Measurements from ENCODE around the gene FMNL2.
"Not testable (repeated sequence)": the region's sequence is repeated elsewhere in the genome, so short reads cannot be mapped to it uniquely, and the experiment has no call there.

Gene FMNL2

DNA sequence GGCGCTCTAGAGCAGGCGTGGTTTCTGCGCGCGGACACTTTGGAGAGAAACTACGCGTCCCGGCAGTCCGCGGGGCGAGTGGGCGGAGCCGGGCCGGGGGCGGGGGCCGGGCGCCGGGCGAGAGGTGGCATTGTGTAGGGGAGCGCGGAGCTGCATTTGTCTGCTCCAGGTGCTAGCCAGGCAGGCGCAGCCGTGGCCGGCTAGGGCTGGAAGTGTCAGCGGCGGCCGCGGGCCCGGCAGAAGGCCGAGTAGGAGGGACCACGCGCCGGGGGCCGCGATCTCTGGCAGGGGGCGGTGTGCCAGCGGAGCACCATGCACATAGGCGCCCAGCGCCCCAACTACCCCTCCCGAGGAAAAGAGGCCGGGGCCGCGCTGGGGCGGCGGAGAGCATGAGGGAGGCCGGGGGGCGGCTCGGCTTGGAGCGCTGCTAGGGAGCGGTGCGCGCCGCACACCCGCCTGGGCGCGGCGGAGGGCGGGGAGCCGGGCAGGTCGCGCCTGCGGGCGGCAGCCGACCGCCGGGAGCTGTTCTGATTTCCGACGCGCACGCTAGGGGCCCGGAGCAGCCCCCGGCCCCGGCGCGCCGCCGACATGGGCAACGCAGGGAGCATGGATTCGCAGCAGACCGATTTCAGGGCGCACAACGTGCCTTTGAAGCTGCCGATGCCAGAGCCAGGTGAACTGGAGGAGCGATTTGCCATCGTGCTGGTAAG lies at the start of gene FMNL2:
TSS of gene FMNL2 (plus strand) at position 159 of the 710 bp plus-strand sequence.
- peak; percentile 77 to 95 (median 90) for DNase-seq
- intact Hi-C loops (cut with DNase I): loop anchor here (5.0 to 10.0 kb wide), 5 partner anchors 67 to 382 kb away; partner anchors contain the start of genes ARL6IP6 and PRPF40A

DNA sequence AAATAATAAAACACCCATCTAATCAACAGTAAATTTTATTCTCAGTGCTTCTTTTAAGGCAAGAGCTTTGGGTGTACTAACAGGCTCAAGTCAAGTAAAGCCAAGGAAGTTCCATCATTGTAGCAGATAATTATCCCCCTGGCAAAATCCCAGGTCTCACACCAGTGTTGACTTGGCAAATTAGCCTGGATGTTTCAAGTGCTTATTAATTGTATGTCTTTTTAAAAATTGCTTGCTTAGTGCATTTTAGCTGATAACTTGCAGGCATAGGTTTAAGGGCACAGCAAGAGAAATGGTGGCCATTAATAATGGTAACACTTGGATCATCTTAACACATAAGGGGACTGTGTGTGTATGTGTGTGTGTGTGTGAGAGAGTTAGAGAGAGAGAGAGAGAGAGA lies 42.0 kb upstream of the FMNL2 start:
- intact Hi-C loops (cut with DNase I): no loop called here
- DNase-seq: no peak

DNA sequence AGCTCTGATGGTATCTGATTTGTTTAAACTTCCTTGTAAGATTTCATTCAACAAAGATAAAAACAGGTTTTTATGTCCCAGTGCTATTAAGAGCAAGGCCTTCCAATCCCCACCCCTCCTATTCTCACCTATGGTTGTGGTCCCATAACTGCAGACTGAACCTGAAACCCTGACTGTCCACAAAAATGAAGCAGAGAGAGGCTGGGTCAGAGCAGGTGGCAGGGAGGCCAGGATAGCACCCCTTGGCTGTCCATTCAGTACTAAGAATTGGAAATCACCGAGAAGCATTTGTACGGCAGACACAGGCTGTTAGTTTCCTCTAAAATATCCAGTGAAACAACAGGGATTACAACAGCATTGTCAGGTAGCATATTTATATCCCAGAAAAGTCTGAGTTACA lies 37.3 kb upstream of the FMNL2 start:
- DNase-seq: no peak
- intact Hi-C loops (cut with DNase I): no loop called here

DNA sequence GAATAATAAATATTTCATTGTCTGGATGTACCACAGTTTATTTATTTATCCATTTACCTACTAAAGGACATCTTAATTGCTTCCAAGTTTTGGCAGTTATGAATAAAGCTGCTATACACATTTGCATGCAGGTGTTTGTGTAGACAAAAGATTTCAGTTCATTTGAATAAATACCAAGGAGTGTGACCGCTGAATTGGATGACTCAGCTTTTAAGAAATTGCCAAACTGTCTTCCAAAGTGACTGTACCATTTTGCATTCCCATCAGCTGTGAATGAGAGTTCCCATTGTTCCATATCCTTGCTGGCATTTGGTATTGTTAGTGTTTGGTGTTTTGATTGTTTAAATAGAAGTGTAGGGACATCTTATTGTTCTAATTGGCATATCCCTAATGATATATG lies 36.2 kb upstream of the FMNL2 start:
- intact Hi-C loops (cut with DNase I): no loop called here
- DNase-seq: no peak

DNA sequence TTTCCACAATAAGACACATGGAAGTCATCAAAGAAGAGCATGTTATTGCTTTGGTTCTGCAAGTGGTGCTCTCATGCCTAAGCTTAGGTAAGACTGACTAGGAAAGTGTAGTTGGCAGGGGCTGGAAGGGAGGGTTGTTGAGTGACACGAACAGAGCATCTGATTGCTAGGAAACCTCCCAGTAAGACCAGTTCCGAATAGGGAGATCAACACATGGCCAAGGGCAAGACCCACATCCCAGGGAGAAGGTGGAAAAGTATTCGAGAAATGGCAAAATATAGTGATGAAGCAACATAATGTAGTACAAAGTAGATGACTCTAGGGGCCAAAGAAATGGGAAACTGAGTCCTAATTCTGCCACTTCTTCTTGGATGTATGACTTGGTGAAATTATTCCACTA lies 33.8 kb upstream of the FMNL2 start:
- no peak for DNase-seq
- intact Hi-C loops (cut with DNase I): no loop called here

DNA sequence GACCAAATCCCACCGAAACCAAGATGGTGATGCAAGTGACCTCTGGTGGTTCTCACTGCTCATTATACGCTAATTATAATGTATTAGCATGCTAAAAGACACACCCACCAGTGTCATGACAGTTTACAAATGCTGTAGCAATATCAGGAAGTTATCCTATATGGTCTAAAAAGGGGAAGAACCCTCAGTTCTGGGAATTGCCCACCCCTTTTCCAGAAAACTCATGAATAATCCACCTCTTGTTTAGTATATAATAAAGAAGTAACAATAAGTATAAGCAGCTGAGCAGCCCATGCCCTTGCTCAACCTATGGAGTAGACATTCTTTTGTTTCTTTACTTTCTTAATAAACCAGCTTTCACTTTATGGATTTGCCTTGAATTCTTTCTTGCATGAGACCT lies 31.0 kb upstream of the FMNL2 start:
- no peak for DNase-seq
- intact Hi-C loops (cut with DNase I): no loop called here

DNA sequence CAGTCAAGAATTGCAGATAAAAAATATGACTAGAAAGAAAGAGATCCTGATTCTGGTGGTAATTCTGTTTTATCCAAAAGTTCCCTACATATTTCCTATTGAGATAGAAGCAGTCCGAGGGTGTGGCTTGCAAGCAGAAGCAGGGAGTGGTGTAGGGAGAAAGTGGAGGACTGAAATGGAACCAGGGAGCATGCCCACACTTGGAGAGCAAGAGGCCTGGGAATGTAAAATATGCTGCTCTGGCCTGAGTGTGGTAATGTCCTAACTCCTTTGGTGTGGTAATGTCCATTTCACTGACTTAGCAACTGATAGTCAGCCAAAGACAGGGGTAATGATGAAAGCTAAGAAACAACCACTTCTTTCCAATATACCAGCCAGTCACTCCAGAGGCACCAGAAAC lies 30.1 kb upstream of the FMNL2 start:
- intact Hi-C loops (cut with DNase I): no loop called here
- DNase-seq: no peak

DNA sequence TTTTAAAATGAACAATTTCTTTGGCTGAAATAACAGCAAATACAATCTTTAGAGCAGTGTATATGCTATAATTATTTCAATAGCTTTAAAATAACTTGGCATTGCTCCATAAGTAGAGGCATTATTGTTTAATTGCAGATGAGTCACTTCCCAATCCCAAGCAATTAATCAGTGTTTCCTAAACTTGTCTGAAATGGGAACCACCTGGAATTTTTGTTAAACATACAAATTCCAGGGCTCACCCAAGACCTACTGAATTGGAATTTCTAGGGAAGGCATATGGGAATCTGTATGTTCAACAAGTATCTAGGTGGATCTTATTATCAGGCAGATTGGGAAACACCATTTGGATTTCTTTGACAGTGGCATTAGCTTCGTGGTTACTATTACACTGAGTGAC lies 27.1 kb upstream of the FMNL2 start:
- no peak for DNase-seq
- intact Hi-C loops (cut with DNase I): no loop called here

DNA sequence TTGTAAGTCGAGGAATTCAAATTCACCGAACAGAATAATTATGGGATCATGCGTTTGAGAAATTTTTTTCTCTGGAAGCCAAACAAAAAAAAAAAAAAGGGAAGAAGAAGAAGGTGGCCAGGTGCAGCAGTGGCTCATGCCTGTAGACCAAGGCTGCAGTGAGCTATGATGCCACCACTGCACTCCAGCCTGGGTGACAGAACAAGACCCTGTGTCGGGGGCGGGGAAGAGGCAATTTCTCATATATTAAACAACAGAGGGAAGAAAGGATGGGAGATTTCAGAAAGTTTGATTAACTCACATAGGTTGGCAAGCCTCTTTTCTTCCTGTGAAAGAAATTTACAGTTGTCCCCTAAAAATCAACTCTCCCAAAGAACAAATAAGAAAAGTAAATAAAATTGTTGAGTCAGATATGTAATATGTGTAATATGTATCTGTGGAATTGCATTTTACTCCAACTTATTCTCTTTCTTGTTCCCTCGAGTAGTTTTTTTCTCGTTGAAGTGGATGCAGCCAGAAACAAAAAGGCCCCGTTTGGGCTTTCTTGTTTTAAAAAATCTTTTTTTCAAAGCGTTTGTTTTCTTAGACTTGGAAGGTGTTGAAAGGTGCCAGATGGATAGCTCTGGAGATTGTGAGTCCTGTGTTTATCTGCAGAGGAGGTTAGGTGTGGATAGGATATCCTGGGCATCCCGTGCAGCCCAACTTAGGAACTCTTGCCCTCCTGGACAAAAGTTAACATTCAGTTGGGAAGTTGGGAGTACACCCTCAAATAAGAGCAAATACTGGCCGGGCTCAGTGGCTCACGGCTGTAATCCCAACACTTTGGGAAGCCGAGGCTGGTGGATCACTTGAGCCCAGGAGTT lies 25.4 kb upstream of the FMNL2 start:
- intact Hi-C loops (cut with DNase I): no loop called here
- DNase-seq: no peak

DNA sequence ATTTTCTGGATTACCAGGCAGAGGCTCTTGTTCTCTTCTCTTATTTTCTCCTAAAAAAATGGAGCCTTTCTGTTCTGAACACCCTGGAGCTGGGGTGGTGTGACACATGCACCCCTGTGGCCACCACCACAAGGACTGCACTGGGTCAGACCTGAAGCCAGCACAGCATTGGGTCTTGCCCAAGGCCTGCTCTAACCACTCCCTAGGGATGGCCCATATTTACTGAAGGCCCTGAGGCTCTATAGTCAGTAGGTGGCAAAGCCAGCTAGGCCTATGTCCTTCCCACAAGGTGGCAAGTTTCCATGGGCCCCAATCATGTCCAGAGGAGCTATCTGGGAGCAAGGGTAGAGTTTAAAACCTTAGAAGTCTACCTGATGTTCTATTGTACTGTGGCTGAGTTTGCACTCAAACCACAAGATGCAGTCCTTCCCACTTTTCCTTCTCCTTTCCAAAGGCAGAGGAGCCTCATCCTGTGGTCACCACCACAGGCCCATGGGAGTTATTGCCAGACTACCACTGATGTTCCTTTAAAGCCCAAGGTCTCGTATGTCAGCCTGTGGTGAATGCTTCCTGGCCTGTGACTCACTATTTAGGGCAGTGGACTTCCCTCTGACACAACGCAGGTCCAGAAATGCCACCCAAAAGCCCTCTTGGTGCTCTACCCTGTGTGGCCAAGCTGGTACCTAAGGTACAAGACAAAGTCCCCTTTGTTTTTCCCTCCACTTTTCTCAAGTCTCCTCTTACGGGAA lies 15.0 kb upstream of the FMNL2 start:
- intact Hi-C loops (cut with DNase I): no loop called here
- no peak for DNase-seq

DNA sequence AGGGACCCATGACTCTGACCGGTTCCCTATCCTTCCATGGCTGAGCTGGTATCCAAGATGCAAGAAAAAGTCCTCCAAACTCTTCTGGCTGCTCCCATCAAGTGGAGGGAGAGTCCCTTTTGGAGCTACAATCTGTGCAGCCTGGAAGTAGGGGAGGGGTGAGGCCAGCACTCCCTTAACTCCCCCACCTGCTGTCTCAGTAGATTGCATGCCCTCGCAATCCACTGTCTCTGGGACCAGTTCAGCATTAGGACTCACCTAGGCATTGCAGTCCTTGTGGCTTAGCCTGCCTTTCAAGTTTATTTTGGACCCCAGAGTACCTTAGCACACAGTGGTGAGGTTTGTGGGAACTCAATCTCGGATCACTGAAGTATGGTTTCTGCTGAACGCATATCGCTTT lies 14.2 kb upstream of the FMNL2 start:
- DNase-seq: no peak
- intact Hi-C loops (cut with DNase I): no loop called here

DNA sequence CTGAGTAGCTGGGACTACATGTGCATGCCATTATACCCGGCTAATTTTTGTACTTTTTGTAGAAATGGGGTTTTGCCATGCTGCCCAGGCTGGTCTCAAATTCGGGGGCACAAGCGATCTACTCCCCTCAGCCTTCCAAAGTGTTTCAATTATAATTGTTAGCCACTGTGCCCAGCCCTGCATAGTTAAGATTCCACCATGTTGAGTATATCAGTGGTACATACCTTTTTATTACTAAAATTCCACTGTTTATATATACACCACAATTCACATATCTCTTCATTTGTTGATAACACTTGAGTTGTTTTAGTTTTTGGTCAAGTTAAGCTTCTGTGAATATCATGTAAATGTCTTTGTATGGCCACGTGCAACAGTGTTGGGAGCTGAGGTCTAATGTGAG lies 12.8 kb upstream of the FMNL2 start:
- DNase-seq: no peak
- intact Hi-C loops (cut with DNase I): no loop called here

DNA sequence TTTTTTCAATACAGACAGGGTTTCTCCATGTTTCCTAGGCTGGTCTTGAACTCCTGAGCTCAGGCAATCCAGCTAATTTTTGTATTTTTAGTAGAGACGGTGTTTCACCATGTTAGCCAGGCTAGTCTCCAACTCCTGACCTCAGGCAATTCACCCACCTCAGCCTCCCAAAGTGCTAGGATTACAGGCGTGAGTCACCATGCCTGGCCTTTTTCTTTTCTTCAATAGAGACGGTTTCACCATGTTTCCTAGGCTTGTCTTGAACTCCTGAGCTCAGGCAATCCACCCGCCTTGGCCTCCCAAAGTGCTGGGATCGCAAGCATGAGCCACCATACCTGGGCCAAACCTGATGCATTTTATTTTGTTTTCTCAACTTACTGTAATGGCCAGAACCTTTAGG lies 9.8 kb upstream of the FMNL2 start:
- intact Hi-C loops (cut with DNase I); DNase-seq: not testable (repeated sequence)

DNA sequence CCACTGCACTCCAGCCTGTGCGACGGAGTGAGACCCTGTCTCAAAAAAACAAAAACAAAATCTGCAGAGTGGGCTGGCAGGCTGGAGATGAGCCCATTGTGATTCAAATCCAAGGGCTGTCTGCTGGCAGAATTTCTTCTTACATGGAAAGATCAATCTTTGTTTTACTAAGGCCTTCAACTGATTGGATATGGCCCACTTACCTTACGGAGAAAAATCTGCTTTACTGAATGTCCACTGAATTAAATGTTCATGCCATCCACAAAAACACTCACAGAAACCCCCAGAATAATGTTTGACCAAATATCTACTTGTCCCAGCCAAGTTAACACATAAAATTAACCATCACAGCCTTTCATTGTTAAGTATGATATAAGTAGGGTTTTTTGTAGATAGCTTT lies 8.3 kb upstream of the FMNL2 start:
- intact Hi-C loops (cut with DNase I): no loop called here
- DNase-seq: no peak

DNA sequence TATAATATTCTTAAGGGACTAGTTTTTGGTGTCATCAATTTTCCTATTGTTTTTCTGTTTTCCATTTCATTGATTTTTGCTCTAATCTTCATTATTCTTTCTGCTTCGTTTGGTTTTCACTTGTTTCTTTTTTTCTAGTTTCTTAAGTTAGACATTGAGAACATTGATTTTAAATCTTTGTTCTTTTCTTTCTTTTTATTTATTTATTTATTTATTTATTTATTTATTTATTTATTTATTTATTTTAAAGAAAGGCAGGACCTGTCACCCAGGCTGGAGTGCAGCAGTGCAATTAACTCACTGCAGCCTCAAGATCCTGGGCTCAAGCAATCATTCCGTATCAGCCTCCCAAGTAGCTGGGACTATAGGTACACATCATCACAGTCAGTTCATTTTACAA lies 7.0 kb upstream of the FMNL2 start:
- intact Hi-C loops (cut with DNase I): no loop called here
- DNase-seq: no peak

DNA sequence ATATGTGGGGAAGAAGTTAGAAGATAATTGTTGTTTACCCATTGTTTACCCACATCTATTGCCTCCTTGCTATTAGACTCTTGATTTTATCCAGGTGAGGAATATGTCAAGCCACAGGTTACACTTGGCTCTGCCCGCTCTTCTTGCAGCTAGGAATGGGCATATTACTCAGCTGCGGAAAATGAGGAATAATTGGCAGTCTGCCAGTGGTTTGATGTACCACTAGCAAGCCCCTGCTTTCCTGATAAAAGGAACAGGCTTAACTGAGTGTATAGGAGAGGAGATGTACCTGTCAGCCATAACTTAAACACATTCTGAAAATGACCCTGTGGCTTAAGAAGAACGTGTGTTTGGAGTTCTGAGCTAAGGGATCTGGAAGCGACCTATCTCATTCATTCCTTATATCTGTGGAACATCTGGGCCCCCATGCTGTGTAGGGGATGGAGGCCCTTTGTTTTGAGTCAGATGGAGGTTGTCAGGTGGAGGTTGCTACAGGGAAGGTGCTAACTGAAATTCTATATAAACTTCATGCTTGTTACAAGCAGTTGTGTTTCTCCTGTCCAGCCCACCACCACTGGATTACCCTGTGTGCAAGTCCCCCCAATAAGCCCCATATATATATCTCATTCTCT lies 4.6 kb upstream of the FMNL2 start:
- no peak for DNase-seq
- intact Hi-C loops (cut with DNase I): loop anchor here (10.0 kb wide), 2 partner anchors 134 to 146 kb away; no protein-coding TSS in a partner anchor

DNA sequence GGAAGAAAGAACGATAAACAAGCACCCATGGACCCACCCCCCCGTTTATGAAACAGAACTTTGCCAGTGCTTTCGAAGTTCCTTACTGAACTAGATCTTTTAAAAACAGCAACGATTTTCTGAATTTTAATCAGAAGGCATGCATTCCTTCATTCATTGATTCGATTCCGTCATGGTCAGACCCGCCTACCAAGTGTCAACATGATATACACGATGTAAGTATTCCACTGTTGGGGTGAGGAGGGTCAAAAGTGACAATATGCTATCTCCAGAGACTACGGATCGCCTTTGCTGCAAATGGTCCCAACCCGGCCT lies 316 bp upstream of the FMNL2 start:
- intact Hi-C loops (cut with DNase I): loop anchor here (5.0 to 10.0 kb wide), 5 partner anchors 68 to 383 kb away; partner anchors contain the start of genes ARL6IP6 and PRPF40A
- no peak for DNase-seq

DNA sequence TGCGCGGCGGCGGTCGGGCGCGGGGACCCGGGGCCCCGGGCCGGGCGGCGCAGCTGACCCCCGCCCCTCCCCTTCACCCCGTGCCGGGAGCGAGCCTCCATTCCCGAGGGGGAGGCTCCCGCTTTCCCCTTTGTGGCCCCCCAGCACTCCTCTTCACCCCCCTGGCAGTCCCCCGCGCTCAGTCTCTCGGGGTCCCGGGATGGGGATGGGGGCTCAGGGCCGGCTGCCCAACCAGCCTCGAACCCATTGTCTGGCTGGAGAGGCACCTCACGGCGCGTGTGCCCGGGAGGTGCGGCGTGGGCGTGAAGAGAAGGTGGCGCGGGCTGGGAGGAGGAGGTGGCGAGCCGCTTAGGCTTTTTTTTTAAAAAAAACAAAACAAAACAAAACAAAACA lies 748 bp downstream of the FMNL2 start:
- peak in 12 of 42 donors; percentile 13 to 50 (median 35) for DNase-seq
- intact Hi-C loops (cut with DNase I): loop anchor here (5.0 to 10.0 kb wide), 5 partner anchors 67 to 382 kb away; partner anchors contain the start of genes ARL6IP6 and PRPF40A

DNA sequence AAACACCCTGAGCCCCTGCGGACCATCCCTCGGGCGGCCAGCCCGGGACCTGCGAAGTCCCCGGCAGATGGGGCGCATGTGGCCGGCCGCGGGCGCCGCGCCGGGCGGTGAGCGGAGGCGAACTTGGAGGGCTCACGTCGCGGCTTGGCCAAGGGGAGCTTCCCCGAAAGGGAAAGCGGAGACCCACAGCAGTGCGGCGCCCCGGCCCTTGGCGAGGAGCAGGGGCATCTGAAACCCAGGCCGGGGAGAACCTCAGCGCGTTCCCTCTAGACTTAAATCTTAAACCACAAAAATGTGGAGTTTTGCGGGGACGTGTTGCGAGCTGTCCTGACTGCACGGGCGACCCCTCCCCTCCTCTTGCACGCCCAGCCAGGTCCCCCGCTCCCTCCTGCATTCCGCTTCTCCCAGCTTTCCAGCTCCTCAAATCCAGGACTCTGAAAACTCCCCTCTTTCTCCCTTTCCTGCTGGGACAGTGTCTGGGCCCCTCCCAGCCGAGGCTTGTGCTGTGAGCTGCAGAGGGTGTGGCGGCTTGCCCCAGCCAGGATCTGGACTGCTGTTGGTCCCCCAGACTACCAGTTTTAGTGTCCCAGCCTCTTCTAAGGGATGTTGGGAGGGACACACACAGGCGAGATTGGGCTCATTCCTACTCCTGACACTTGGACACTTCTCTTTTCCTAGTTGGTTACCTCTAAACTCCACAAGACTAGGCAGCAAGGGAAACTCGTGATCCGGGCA lies 1.3 kb downstream of the FMNL2 start:
- intact Hi-C loops (cut with DNase I): loop anchor here (5.0 to 10.0 kb wide), 5 partner anchors 66 to 381 kb away; partner anchors contain the start of genes ARL6IP6 and PRPF40A
- DNase-seq: peak; percentile 46 to 85 (median 70)

Measured in head of caudate nucleus (tissue), 42 donors.